Measurements from ENCODE around the gene CTNNA2. TPM values are rescaled to one million over a fixed set of nuclear protein-coding genes. Genes with fewer than 3 reads are reported as not detected.

The CTNNA2 gene
- total RNA-seq, 1 experiment from 2014 or later = 5.5 TPM

DNA sequence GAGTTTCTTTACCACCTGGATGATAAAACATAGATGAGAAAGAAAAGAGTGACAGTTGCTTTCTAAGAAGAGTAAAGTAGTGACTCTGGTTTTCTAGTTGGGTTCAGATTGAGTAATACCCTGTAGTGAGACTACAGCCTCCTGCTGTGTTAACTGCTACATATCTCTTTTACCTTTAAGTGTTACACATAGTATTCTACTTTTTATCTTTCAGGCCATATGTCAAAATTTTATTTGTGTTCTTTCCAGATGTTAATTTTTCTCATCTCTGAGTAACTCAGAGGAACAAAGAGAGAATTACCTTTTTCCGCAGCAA, 348.2 kb downstream of the CTNNA2 start:
- DNase-seq = no peak
- Mint-ChIP-seq H3K4me1 (peaks cover 31% of the 10 kb centered on the region in 2 experiments), H3K27me3 (ENCODE audit: low read depth) (no peaks in the 10 kb centered on the region), H3K9me3 (no peaks in the 10 kb centered on the region), H3K36me3 (ENCODE audit: insufficient read depth in 1 of 3, low read depth in 3 of 3) (no peaks in the 10 kb centered on the region; a peak in 1 of 7 replicates), H3K27ac (no peak overlapping the region), H3K4me3 (no peak overlapping the region)
- H3K27me3 ChIP-seq (ENCODE audit: insufficient read depth, low read length) = no peaks in the 10 kb centered on the region; the same call in 1 of the 2 replicates
- no peak overlapping the region for H2BK20ac ChIP-seq (ENCODE audit: low read depth, low read length, poor library complexity, severe bottlenecking)
- H2AK5ac ChIP-seq (ENCODE audit: insufficient read length, low read length) = no peak overlapping the region
- no peak overlapping the region for H3K14ac ChIP-seq (ENCODE audit: insufficient read depth, low read length)
- no peak overlapping the region for H2AFZ ChIP-seq (ENCODE audit: low read length)
- H3K56ac ChIP-seq (ENCODE audit: insufficient read length, low read depth, low read length) = no peak overlapping the region
- H2BK12ac ChIP-seq (ENCODE audit: insufficient read length, low read depth, low read length) = no peak overlapping the region
- no peaks in the 10 kb centered on the region for H4K20me1 ChIP-seq (ENCODE audit: control insufficient read depth, insufficient read depth, insufficient read length)
- H3K4me2 ChIP-seq (ENCODE audit: insufficient read depth, insufficient read length, low read length) = no peak overlapping the region
- no peaks in the 10 kb centered on the region for H3K79me2 ChIP-seq (ENCODE audit: insufficient read depth, low read length)
- no peak overlapping the region for H2BK120ac ChIP-seq (ENCODE audit: low read depth, low read length, poor library complexity, severe bottlenecking)
- H3K18ac ChIP-seq (ENCODE audit: insufficient read length, low read depth, low read length) = no peak overlapping the region
- no peaks in the 10 kb centered on the region for H3K9me3 ChIP-seq (ENCODE audit: control insufficient read depth, low read depth, low read length)
- H4K91ac ChIP-seq (ENCODE audit: insufficient read length, low read depth, low read length) = no peak overlapping the region
- H4K8ac ChIP-seq (replicated peaks; ENCODE audit: insufficient read length, low read depth, low read length) = no peak overlapping the region
- H3K23me2 ChIP-seq (ENCODE audit: insufficient read length, low read depth, low read length, poor library complexity, severe bottlenecking) = no peaks in the 10 kb centered on the region
- H3K4me1 ChIP-seq (ENCODE audit: insufficient read depth, low read length) = no peaks in the 10 kb centered on the region
- H2BK15ac ChIP-seq (ENCODE audit: low read depth, low read length) = no peak overlapping the region
- no peak overlapping the region for H4K5ac ChIP-seq (ENCODE audit: insufficient read length, low read depth, low read length)
- no peak overlapping the region for H3T11ph ChIP-seq (ENCODE audit: low read length)
- no peak overlapping the region for H3K23ac ChIP-seq (ENCODE audit: insufficient read length, low read depth, low read length)
- no peak overlapping the region for H3K9ac ChIP-seq (ENCODE audit: extremely low read depth, insufficient read length, low read length)
- no peaks in the 10 kb centered on the region for H3K79me1 ChIP-seq (ENCODE audit: insufficient read depth, low read depth, low read length, poor library complexity, severe bottlenecking)
- no peak overlapping the region for H3K4ac ChIP-seq (ENCODE audit: low read depth, low read length)
- TF ChIP-seq, protein P1, sequence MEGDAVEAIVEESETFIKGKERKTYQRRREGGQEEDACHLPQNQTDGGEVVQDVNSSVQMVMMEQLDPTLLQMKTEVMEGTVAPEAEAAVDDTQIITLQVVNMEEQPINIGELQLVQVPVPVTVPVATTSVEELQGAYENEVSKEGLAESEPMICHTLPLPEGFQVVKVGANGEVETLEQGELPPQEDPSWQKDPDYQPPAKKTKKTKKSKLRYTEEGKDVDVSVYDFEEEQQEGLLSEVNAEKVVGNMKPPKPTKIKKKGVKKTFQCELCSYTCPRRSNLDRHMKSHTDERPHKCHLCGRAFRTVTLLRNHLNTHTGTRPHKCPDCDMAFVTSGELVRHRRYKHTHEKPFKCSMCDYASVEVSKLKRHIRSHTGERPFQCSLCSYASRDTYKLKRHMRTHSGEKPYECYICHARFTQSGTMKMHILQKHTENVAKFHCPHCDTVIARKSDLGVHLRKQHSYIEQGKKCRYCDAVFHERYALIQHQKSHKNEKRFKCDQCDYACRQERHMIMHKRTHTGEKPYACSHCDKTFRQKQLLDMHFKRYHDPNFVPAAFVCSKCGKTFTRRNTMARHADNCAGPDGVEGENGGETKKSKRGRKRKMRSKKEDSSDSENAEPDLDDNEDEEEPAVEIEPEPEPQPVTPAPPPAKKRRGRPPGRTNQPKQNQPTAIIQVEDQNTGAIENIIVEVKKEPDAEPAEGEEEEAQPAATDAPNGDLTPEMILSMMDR (conservative IDR thresholded peaks at IDR 0.05) = no peak
- H3K27ac ChIP-seq (ENCODE audit: insufficient read length, low read depth, low read length) = no peak overlapping the region
- H2BK5ac ChIP-seq (ENCODE audit: insufficient read length, low read length) = no peak overlapping the region
- WGBS (ENCODE audit: extremely low coverage, insufficient read length, low lambda C conversion rate) = no CpG with 5 or more reads among the region's 1 CpG

All from H9 (cell line).